Measurements from ENCODE around the gene ZNF384.
A peak's percentile ranks its signal among the peaks of the same experiment; 100 is the strongest.

Gene ZNF384

GRCh38 chr12:6699259-6699988 is 10.2 kb upstream of the ZNF384 start:
- no peak for DNase-seq (ENCODE audit: low spot score)

- no peak for DNase-seq (ENCODE audit: low spot score)
Observed at GRCh38 chr12:6698352-6699046, 9.3 kb upstream of the ZNF384 start.

- no peak for DNase-seq (ENCODE audit: low spot score)
Observed at GRCh38 chr12:6697584-6698351, 8.6 kb upstream of the ZNF384 start.

- DNase-seq (ENCODE audit: low spot score) = no peak
Observed at GRCh38 chr12:6696690-6697583, 7.8 kb upstream of the ZNF384 start.

- DNase-seq (ENCODE audit: low spot score) = no peak
Observed at GRCh38 chr12:6695313-6696045, 6.3 kb upstream of the ZNF384 start.

- no peak for DNase-seq (ENCODE audit: low spot score)
Observed at GRCh38 chr12:6694701-6695100, 5.5 kb upstream of the ZNF384 start.

- DNase-seq (ENCODE audit: low spot score) = no peak
Observed at GRCh38 chr12:6693832-6694355, 4.7 kb upstream of the ZNF384 start.

GRCh38 chr12:6692888-6693287 is 3.7 kb upstream of the ZNF384 start:
- no peak for DNase-seq (ENCODE audit: low spot score)

- no peak for DNase-seq (ENCODE audit: low spot score)
Observed at GRCh38 chr12:6691473-6691872, 2.3 kb upstream of the ZNF384 start.

GRCh38 chr12:6688543-6688998 is 604 bp downstream of the ZNF384 start:
- no peak for DNase-seq (ENCODE audit: low spot score)

- no peak for DNase-seq (ENCODE audit: low spot score)
Observed at GRCh38 chr12:6685814-6686213, 3.4 kb downstream of the ZNF384 start.

- peak; percentile 79 for DNase-seq (ENCODE audit: low spot score)
Observed at GRCh38 chr12:6684609-6685008, 4.6 kb downstream of the ZNF384 start.

GRCh38 chr12:6676962-6677361 is 12.2 kb downstream of the ZNF384 start:
- DNase-seq (ENCODE audit: low spot score) = no peak

GRCh38 chr12:6672143-6672542 is 17.0 kb downstream of the ZNF384 start:
- no peak for DNase-seq (ENCODE audit: low spot score)

GRCh38 chr12:6667559-6668210 is 21.5 kb downstream of the ZNF384 start:
- no peak for DNase-seq (ENCODE audit: low spot score)

GRCh38 chr12:6666211-6666610 is 23.0 kb downstream of the ZNF384 start:
- DNase-seq (ENCODE audit: low spot score) = no peak

- DNase-seq (ENCODE audit: low spot score) = no peak
Observed at GRCh38 chr12:6664902-6665301, 24.3 kb downstream of the ZNF384 start.

- DNase-seq (ENCODE audit: low spot score) = peak; percentile 99
Observed at GRCh38 chr12:6662906-6663742, 26.1 kb downstream of the ZNF384 start, which contains the start of gene ING4. TSS of gene ING4 (minus strand) at chr12:6663119. CDS start at chr12:6663101, 18 bp downstream.

GRCh38 chr12:6662602-6662905 is 26.6 kb downstream of the ZNF384 start:
- no peak for DNase-seq (ENCODE audit: low spot score)

All from activated CD4-positive, alpha-beta T cell treated with anti-CD3 and anti-CD28 coated beads, Interleukin-2, Interleukin-4, amounts not matched to agents 100 ng/mL and 50 ng/mL, durations not matched to agents 16 hours and 8 hours (primary cell).